ENCODE measurements around the gene SEMA5A. TPM values are rescaled to one million over a fixed set of nuclear protein-coding genes. Genes with fewer than 3 reads are reported as not detected.

SEMA5A gene
- total RNA-seq, 1 experiment from 2014 or later, result 0.15 TPM

- H3K27me3 ChIP-seq (ENCODE audit: control insufficient read depth, insufficient read depth, low read length), result no peaks in the 10 kb centered on the region
- ChIA-PET CTCF (no interaction called here), POLR2A (no interaction called here)
- no TSS peak for BruUV-seq (replicated peaks)
- H3K4me1 ChIP-seq (ENCODE audit: control insufficient read depth, insufficient read depth, low read length), result no peaks in the 10 kb centered on the region
- intact Hi-C loops (cut with micrococcal nuclease; ENCODE audit: unreplicated experiment) (no loop called here), in situ Hi-C loops (cut with HindIII; ENCODE audit: low pct_unique_long_range_greater_than_20kb, low sequenced_read_pairs) (no loop called here)
- no peak overlapping the region for H3K27ac ChIP-seq (ENCODE audit: low read length)
- H3K36me3 ChIP-seq (ENCODE audit: control insufficient read depth, insufficient read depth, low read length), result no peaks in the 10 kb centered on the region
- DNase-seq (ENCODE audit: low read depth, low spot score) (no peak), ATAC-seq (no peak)
- no peaks in the 10 kb centered on the region for H3K9me3 ChIP-seq (ENCODE audit: control insufficient read depth, insufficient read depth, low read depth, low read length)
- TF ChIP-seq REST (IDR thresholded peaks at IDR 0.05; ENCODE audit: insufficient read depth in 1 of 2, low read depth in 2 of 2, low read length in 1 of 2), result no peak
- TF ChIP-seq POLR2AphosphoS5 (IDR thresholded peaks at IDR 0.05; ENCODE audit: low read depth, low read length), result no peak
- no peak for TF ChIP-seq CTCF (IDR thresholded peaks at IDR 0.05)
- TF ChIP-seq SIN3A (IDR thresholded peaks at IDR 0.05; ENCODE audit: borderline replicate concordance, insufficient read depth, low read depth, low read length), result no peak
- TF ChIP-seq TCF7L2 (IDR thresholded peaks at IDR 0.05; ENCODE audit: low read depth, low read length), result no peak
- no peak overlapping the region for H3K4me3 ChIP-seq (ENCODE audit: low read depth in 2 of 2, low read length in 2 of 2)
These were observed 379.4 kb downstream of the SEMA5A start for GRCh38 chr5:9166202-9167112.

GRCh38 chr5:9165546-9165945 lies 380.3 kb downstream of the SEMA5A start:
- CTCF ChIA-PET, result no interaction called here
- Histone ChIP-seq H3K27ac (ENCODE audit: low read length) (no peak overlapping the region), H3K27me3 (ENCODE audit: control insufficient read depth, insufficient read depth, low read length) (no peaks in the 10 kb centered on the region), H3K4me1 (ENCODE audit: control insufficient read depth, insufficient read depth, low read length) (no peaks in the 10 kb centered on the region), H3K36me3 (ENCODE audit: control insufficient read depth, insufficient read depth, low read length) (no peaks in the 10 kb centered on the region), H3K9me3 (ENCODE audit: control insufficient read depth, insufficient read depth, low read depth, low read length) (no peaks in the 10 kb centered on the region), H3K4me3 (ENCODE audit: low read depth in 2 of 2, low read length in 2 of 2) (no peak overlapping the region)
- no peak for DNase-seq (ENCODE audit: low read depth, low spot score)
- BruUV-seq (replicated peaks), result no TSS peak
- ATAC-seq, result no peak
- POLR2A ChIA-PET, result no interaction called here
- in situ Hi-C loops (cut with HindIII; ENCODE audit: low pct_unique_long_range_greater_than_20kb, low sequenced_read_pairs) (no loop called here), intact Hi-C loops (cut with micrococcal nuclease; ENCODE audit: unreplicated experiment) (no loop called here)
- no peak for TF ChIP-seq TCF7L2 (IDR thresholded peaks at IDR 0.05; ENCODE audit: low read depth, low read length)

- intact Hi-C loops (cut with micrococcal nuclease; ENCODE audit: unreplicated experiment) (no loop called here), in situ Hi-C loops (cut with HindIII; ENCODE audit: low pct_unique_long_range_greater_than_20kb, low sequenced_read_pairs) (no loop called here)
- no peak overlapping the region for H3K27ac ChIP-seq (ENCODE audit: low read length)
- POLR2A ChIA-PET, result no interaction called here
- H3K27me3 ChIP-seq (ENCODE audit: control insufficient read depth, insufficient read depth, low read length), result no peaks in the 10 kb centered on the region
- ATAC-seq (no peak), DNase-seq (ENCODE audit: low read depth, low spot score) (no peak)
- H3K36me3 ChIP-seq (ENCODE audit: control insufficient read depth, insufficient read depth, low read length), result no peaks in the 10 kb centered on the region
- no TSS peak for BruUV-seq (replicated peaks)
- TF ChIP-seq CTCF (IDR thresholded peaks at IDR 0.05), result no peak
- TF ChIP-seq REST (IDR thresholded peaks at IDR 0.05; ENCODE audit: insufficient read depth in 1 of 2, low read depth in 2 of 2, low read length in 1 of 2), result no peak
- TF ChIP-seq TCF7L2 (IDR thresholded peaks at IDR 0.05; ENCODE audit: low read depth, low read length), result no peak
- TF ChIP-seq POLR2AphosphoS5 (IDR thresholded peaks at IDR 0.05; ENCODE audit: low read depth, low read length), result no peak
- TF ChIP-seq SIN3A (IDR thresholded peaks at IDR 0.05; ENCODE audit: borderline replicate concordance, insufficient read depth, low read depth, low read length), result no peak
- CTCF ChIA-PET, result no interaction called here
- no peaks in the 10 kb centered on the region for H3K4me1 ChIP-seq (ENCODE audit: control insufficient read depth, insufficient read depth, low read length)
- no peak overlapping the region for H3K4me3 ChIP-seq (ENCODE audit: low read depth in 2 of 2, low read length in 2 of 2)
- H3K9me3 ChIP-seq (ENCODE audit: control insufficient read depth, insufficient read depth, low read depth, low read length), result no peaks in the 10 kb centered on the region
These were observed 385.1 kb downstream of the SEMA5A start for GRCh38 chr5:9160747-9161146.
